ENCODE data around the gene PCTP.

The PCTP gene

DNA sequence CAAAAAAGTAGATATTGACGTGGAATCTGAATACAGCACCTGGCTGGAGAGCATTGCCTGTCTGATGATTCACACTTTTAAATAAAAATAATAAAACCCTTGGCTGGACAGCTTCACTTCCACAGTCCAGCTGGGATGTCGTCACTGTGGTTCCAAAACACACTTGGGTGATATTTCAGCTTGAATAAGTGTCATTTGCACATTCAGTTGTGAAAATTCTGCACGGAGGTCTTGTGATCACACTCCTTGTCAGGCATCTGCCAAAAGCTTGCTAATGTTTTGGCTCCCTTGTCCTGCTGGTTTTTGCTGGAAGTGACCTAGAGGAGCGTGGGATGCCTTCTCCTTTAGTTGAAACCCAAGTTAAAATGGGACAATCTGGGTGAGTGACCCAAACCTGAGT is 60.7 kb downstream of the PCTP start:
- TF ChIP-seq FOXM1 (IDR thresholded peaks at IDR 0.05; ENCODE audit: borderline replicate concordance, low read depth) (no peak), EP300 (IDR thresholded peaks at IDR 0.05; ENCODE audit: borderline replicate concordance) (no peak), CREB1 (IDR thresholded peaks at IDR 0.05; ENCODE audit: low read depth) (no peak), TCF12 (IDR thresholded peaks at IDR 0.05; ENCODE audit: low read depth) (no peak), NFIC (IDR thresholded peaks at IDR 0.05) (no peak), CEBPB (IDR thresholded peaks at IDR 0.05) (no peak), RAD21 (IDR thresholded peaks at IDR 0.05; ENCODE audit: low read depth) (no peak), EGR1 (IDR thresholded peaks at IDR 0.05) (no peak), YY1 (IDR thresholded peaks at IDR 0.05; ENCODE audit: low read depth) (no peak), TAF1 (IDR thresholded peaks at IDR 0.05; ENCODE audit: low read depth) (no peak), ZBTB7A (IDR thresholded peaks at IDR 0.05; ENCODE audit: low read depth) (no peak), TEAD4 (IDR thresholded peaks at IDR 0.05) (no peak)
- TF ChIP-seq, protein P1, sequence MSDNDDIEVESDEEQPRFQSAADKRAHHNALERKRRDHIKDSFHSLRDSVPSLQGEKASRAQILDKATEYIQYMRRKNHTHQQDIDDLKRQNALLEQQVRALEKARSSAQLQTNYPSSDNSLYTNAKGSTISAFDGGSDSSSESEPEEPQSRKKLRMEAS (IDR thresholded peaks at IDR 0.05): no peak
- TF ChIP-seq, protein P2, sequence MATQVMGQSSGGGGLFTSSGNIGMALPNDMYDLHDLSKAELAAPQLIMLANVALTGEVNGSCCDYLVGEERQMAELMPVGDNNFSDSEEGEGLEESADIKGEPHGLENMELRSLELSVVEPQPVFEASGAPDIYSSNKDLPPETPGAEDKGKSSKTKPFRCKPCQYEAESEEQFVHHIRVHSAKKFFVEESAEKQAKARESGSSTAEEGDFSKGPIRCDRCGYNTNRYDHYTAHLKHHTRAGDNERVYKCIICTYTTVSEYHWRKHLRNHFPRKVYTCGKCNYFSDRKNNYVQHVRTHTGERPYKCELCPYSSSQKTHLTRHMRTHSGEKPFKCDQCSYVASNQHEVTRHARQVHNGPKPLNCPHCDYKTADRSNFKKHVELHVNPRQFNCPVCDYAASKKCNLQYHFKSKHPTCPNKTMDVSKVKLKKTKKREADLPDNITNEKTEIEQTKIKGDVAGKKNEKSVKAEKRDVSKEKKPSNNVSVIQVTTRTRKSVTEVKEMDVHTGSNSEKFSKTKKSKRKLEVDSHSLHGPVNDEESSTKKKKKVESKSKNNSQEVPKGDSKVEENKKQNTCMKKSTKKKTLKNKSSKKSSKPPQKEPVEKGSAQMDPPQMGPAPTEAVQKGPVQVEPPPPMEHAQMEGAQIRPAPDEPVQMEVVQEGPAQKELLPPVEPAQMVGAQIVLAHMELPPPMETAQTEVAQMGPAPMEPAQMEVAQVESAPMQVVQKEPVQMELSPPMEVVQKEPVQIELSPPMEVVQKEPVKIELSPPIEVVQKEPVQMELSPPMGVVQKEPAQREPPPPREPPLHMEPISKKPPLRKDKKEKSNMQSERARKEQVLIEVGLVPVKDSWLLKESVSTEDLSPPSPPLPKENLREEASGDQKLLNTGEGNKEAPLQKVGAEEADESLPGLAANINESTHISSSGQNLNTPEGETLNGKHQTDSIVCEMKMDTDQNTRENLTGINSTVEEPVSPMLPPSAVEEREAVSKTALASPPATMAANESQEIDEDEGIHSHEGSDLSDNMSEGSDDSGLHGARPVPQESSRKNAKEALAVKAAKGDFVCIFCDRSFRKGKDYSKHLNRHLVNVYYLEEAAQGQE (IDR thresholded peaks at IDR 0.05; ENCODE audit: low read depth): no peak
- TF ChIP-seq, protein P3, sequence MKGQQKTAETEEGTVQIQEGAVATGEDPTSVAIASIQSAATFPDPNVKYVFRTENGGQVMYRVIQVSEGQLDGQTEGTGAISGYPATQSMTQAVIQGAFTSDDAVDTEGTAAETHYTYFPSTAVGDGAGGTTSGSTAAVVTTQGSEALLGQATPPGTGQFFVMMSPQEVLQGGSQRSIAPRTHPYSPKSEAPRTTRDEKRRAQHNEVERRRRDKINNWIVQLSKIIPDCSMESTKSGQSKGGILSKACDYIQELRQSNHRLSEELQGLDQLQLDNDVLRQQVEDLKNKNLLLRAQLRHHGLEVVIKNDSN (IDR thresholded peaks at IDR 0.05): no peak

DNA sequence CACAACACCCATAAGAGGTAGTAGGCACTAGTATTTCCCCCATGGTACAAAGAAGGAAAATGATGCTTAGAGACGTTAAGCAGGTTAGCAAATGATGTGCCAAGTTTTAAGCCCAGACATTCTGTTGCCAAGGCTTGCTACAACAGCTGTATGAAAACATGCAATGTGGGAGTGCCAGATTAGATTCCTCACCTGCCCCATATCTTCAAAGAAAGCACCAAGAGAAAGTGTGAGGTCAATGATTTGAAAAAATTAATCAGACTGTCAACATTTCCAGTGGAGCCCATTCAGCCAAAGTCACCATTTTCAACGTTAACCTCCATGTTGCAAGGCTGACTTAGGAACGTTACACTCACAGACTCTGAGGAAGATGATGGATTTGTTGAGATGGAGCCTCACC is 61.5 kb downstream of the PCTP start:
- no peak for TF ChIP-seq NFIC (IDR thresholded peaks at IDR 0.05)
- TF ChIP-seq ZBTB7A (IDR thresholded peaks at IDR 0.05; ENCODE audit: low read depth): no peak
- TF ChIP-seq EP300 (IDR thresholded peaks at IDR 0.05; ENCODE audit: borderline replicate concordance): no peak
- no peak for TF ChIP-seq RAD21 (IDR thresholded peaks at IDR 0.05; ENCODE audit: low read depth)
- TF ChIP-seq FOXM1 (IDR thresholded peaks at IDR 0.05; ENCODE audit: borderline replicate concordance, low read depth): no peak
- TF ChIP-seq, protein P1 (IDR thresholded peaks at IDR 0.05): no peak
- TF ChIP-seq TCF12 (IDR thresholded peaks at IDR 0.05; ENCODE audit: low read depth): no peak
- TF ChIP-seq, protein P3 (IDR thresholded peaks at IDR 0.05): no peak
- TF ChIP-seq, protein P2 (IDR thresholded peaks at IDR 0.05; ENCODE audit: low read depth): no peak
- no peak for TF ChIP-seq TEAD4 (IDR thresholded peaks at IDR 0.05)
- TF ChIP-seq EGR1 (IDR thresholded peaks at IDR 0.05): no peak
- no peak for TF ChIP-seq CEBPB (IDR thresholded peaks at IDR 0.05)

DNA sequence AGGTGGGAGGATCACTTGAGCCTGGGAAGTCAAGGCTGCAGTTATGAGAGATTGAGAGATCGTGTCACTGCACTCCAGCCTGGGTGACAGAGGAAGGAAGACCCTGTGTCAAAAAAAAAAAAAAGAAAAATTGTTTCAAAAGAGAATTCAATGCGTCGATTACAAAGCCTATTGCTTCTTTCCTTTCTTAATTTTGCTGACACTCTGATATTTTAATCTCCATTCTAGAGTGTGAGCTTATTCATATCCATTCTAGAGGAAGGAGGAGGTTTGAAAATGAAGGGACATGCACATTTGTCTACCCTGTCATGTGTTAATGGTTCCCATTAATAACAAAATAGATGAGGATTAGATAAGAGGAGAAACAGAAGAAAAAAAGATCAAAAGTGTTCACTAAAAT is 63.1 kb downstream of the PCTP start:
- no peak for TF ChIP-seq EP300 (IDR thresholded peaks at IDR 0.05; ENCODE audit: borderline replicate concordance)
- TF ChIP-seq YY1 (IDR thresholded peaks at IDR 0.05; ENCODE audit: low read depth): no peak
- no peak for TF ChIP-seq TEAD4 (IDR thresholded peaks at IDR 0.05)
- no peak for TF ChIP-seq TAF1 (IDR thresholded peaks at IDR 0.05; ENCODE audit: low read depth)
- no peak for TF ChIP-seq CEBPB (IDR thresholded peaks at IDR 0.05)
- TF ChIP-seq, protein P3 (IDR thresholded peaks at IDR 0.05): no peak
- TF ChIP-seq ZBTB7A (IDR thresholded peaks at IDR 0.05; ENCODE audit: low read depth): no peak
- no peak for TF ChIP-seq TCF12 (IDR thresholded peaks at IDR 0.05; ENCODE audit: low read depth)

DNA sequence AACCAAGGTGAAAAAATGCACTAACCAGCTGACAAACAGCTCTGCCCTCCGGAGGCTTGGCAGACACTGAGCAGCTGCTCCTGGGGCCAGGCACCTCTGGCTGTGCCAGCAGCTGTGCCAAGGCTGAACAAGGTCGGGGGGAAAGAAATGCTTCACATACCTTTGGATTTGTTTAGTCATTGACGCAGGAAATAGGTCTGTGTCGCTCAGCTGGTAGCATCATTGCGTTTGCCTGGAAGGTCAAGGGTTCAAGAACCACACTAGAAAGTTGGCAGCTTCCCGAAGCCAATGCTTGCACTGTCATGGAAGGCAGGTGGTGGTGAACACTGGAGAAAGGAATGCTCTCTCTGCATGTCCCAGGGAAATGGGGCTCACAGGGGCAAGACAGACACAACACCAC is 63.5 kb downstream of the PCTP start:
- TF ChIP-seq EP300 (IDR thresholded peaks at IDR 0.05; ENCODE audit: borderline replicate concordance) (peak; percentile 71), FOXM1 (IDR thresholded peaks at IDR 0.05; ENCODE audit: borderline replicate concordance, low read depth) (0 out of 2 replicates have a peak, but pooled peaks have one; percentile 32), RAD21 (IDR thresholded peaks at IDR 0.05; ENCODE audit: low read depth) (no peak), TAF1 (IDR thresholded peaks at IDR 0.05; ENCODE audit: low read depth) (no peak), CEBPB (IDR thresholded peaks at IDR 0.05) (no peak), ZBTB7A (IDR thresholded peaks at IDR 0.05; ENCODE audit: low read depth) (no peak), NFIC (IDR thresholded peaks at IDR 0.05) (peak; percentile 43; the same call in 1 of the 2 replicates), TCF12 (IDR thresholded peaks at IDR 0.05; ENCODE audit: low read depth) (peak; percentile 70), EGR1 (IDR thresholded peaks at IDR 0.05) (no peak), YY1 (IDR thresholded peaks at IDR 0.05; ENCODE audit: low read depth) (no peak), TEAD4 (IDR thresholded peaks at IDR 0.05) (peak; percentile 58; the same call in 1 of the 2 replicates), CREB1 (IDR thresholded peaks at IDR 0.05; ENCODE audit: low read depth) (no peak)
- TF ChIP-seq, protein P1 (IDR thresholded peaks at IDR 0.05): no peak
- TF ChIP-seq, protein P2 (IDR thresholded peaks at IDR 0.05; ENCODE audit: low read depth): no peak
- TF ChIP-seq, protein P3 (IDR thresholded peaks at IDR 0.05): no peak
